Mucosa of descending colon (tissue), 3 donors: ENCODE data around the gene GLB1L3. TPM values are rescaled to one million over a fixed set of nuclear protein-coding genes. Genes with fewer than 3 reads are reported as not detected.
A peak's percentile ranks its signal among the peaks of the same experiment; 100 is the strongest.
"Not testable (repeated sequence)": the region's sequence is repeated elsewhere in the genome, so short reads cannot be mapped to it uniquely, and the experiment has no call there.

Experiments
- ATAC-seq: fragments of 200-7000 bp; cut with Tn5 transposase; one replicate; pipeline ENCODE4 v1.9.1; 2020; ENCODE audit warnings: mild to moderate bottlenecking, moderate library complexity
- DNase-seq, 3 donors: peaks; one replicate each; pipeline ENCODE4 v3.0.0-alpha.2; 2020
- H3K36me3 ChIP-seq: fragments of 200-600 bp; one replicate; pipeline ENCODE4 v1.8.0; 2021; ENCODE audit warnings: low read depth, mild to moderate bottlenecking
- H3K4me1 ChIP-seq: fragments of 200-600 bp; one replicate; pipeline ENCODE4 v1.8.0; 2021; ENCODE audit warnings: low read depth, mild to moderate bottlenecking
- H3K4me3 ChIP-seq: fragments of 200-600 bp; one replicate; pipeline ENCODE4 v1.8.0; 2021; ENCODE audit warnings: mild to moderate bottlenecking
- H3K9me3 ChIP-seq: fragments of 200-600 bp; one replicate; pipeline ENCODE4 v1.8.0; 2021; ENCODE audit warnings: mild to moderate bottlenecking
- intact Hi-C, 2 donors: fragments of 100-400 bp; cut with DNase I in 1 of 2; cut with micrococcal nuclease in 1 of 2; formaldehyde crosslinking; loops; one replicate each; pipeline versions ENCODE4 v1.11.0 to v1.11.1; 2022; cut with DNase I, micrococcal nuclease
- total RNA-seq, 3 donors: library from RNA; stranded (reverse); fragmentation: NEBNext Ultra II Directional in 2 of 3; extraction: Animal tissue kit (Norgen Biotek cat#: 25700) in 2 of 3; gene quantifications; one replicate each; pipeline versions ENCODE4 v1.2.1 to v1.2.4, GENCODE V29; 2021 to 2023
- TF ChIP-seq, protein P1 (sequence below): fragments of 200-600 bp; IDR thresholded peaks from one replicate; pipeline ENCODE4 v1.8.0; 2022; ENCODE audit warnings: antibody characterized with exemption, mild to moderate bottlenecking
- donor health status: DM: no; HTN: no; CAD: no; lungs with moderate emphysema.
- donor health status: DM: no; HTN: no; CAD: no.
- donor health status: DM: no; HTN: yes; CAD: no.

The GLB1L3 gene
- total RNA-seq, 3 donors from 2014 or later: 0.09 TPM; not detected in 2

DNA sequence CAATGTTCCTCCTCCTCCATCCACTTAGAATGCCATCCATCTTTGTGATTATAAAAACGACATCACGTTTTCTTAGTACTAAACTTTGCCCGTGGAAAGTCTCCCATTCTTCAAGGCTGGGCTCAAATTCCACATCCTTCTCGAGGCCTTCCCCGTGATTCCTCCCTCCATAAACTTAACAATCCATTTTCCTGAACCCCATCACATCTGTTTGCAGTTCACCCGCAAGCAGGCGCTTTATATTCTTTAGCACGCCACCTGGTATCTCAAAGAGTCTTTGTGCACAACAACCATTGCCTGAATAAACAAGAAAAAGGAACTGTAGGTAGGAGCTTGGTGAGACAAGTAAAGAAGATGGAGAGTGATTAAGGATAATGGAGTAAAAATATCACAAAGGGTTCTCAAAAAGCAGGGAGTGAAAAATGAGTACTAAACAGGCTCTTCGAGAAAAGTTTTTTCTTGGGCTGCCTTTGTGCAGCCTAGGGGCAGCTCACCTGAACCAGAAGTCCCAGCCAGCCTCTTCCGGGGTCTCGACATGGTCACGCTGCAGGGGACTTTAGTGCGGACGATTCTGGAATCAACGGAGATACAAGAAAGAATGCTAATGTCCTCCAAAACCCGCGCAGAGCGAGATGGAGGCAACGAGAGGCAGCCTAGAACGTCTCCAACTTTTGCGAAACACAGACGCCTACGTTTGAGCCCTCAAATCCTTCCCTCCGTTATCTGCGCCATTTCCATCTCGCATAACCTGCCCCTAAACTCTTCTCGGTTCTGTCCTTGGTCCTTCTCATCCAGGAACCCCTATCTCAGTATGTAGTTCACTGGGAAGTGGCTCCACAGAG, 23.6 kb upstream of the GLB1L3 start:
- intact Hi-C loops: no loop called here
- Histone ChIP-seq H3K4me1 (peaks cover 13% of the 10 kb centered on the region), H3K36me3 (no peaks in the 10 kb centered on the region), H3K9me3 (no peaks in the 10 kb centered on the region), H3K4me3 (peak overlapping the region; percentile 82)
- DNase-seq (peak in 2 of 3 donors; percentile 38 to 43), ATAC-seq (peak; percentile 26)
- TF ChIP-seq, protein P1, sequence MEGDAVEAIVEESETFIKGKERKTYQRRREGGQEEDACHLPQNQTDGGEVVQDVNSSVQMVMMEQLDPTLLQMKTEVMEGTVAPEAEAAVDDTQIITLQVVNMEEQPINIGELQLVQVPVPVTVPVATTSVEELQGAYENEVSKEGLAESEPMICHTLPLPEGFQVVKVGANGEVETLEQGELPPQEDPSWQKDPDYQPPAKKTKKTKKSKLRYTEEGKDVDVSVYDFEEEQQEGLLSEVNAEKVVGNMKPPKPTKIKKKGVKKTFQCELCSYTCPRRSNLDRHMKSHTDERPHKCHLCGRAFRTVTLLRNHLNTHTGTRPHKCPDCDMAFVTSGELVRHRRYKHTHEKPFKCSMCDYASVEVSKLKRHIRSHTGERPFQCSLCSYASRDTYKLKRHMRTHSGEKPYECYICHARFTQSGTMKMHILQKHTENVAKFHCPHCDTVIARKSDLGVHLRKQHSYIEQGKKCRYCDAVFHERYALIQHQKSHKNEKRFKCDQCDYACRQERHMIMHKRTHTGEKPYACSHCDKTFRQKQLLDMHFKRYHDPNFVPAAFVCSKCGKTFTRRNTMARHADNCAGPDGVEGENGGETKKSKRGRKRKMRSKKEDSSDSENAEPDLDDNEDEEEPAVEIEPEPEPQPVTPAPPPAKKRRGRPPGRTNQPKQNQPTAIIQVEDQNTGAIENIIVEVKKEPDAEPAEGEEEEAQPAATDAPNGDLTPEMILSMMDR: no peak

- intact Hi-C loops: no loop called here
- ATAC-seq: peak; percentile 100
These were observed 22.8 kb upstream of the GLB1L3 start, which contains the start of the genes ACAD8 and THYN1 for GRCh38 chr11:134253188-134253993. Gene ACAD8 (plus strand): TSS chr11:134253568. CDS start chr11:134253601, 33 bp downstream. Gene THYN1 (minus strand): TSS chr11:134253352. CDS start chr11:134252882, 470 bp downstream.

GRCh38 chr11:134254433-134255183, 21.6 kb upstream of the GLB1L3 start:
- no peak overlapping the region for H3K4me3 ChIP-seq
- intact Hi-C loops: no loop called here
- peaks cover 13% of the 10 kb centered on the region for H3K4me1 ChIP-seq
- ATAC-seq (no peak), DNase-seq (no peak)
- H3K9me3 ChIP-seq: no peaks in the 10 kb centered on the region
- H3K36me3 ChIP-seq: no peaks in the 10 kb centered on the region
- TF ChIP-seq, protein P1: no peak

More at GRCh38 chr11:134253188-134253993, 22.8 kb upstream of the GLB1L3 start, which contains the start of the genes ACAD8 and THYN1:
- H3K4me3 ChIP-seq: peak within 1 kb of the TSS; percentile 82
- H3K9me3 ChIP-seq: no peaks in the 10 kb centered on the region
- peaks cover 13% of the 10 kb centered on the region for H3K4me1 ChIP-seq
- peak; percentile 96 to 98 (median 97) for DNase-seq
- no peaks in the 10 kb centered on the region for H3K36me3 ChIP-seq
- TF ChIP-seq, protein P1: peak; percentile 19

- H3K36me3 ChIP-seq, H3K4me3 ChIP-seq, ATAC-seq, H3K9me3 ChIP-seq, intact Hi-C loops, DNase-seq: not testable (repeated sequence)
- peaks cover 13% of the 10 kb centered on the region for H3K4me1 ChIP-seq
These were observed 21.0 kb upstream of the GLB1L3 start for GRCh38 chr11:134255184-134255561.

DNA sequence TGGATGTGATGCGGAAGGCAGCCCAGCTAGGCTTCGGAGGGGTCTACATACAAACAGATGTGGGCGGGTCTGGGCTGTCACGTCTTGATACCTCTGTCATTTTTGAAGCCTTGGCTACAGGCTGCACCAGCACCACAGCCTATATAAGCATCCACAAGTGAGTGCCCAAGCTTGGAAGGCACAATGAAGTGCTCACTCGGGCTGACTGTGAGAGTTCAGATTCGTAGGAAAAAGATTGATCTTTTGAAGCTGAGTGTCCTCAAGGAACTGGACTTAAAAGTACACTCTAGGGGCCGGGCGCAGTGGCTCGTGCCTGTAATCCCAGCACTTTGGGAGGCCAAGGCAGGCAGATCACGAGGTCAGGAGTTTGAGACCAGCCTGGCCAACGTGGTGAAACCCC, 19.1 kb upstream of the GLB1L3 start:
- no peaks in the 10 kb centered on the region for H3K9me3 ChIP-seq
- intact Hi-C loops: no loop called here
- H3K4me3 ChIP-seq: no peak overlapping the region
- peaks cover 2% of the 10 kb centered on the region for H3K36me3 ChIP-seq
- no peak for DNase-seq
- TF ChIP-seq, protein P1: no peak
- peaks cover 9% of the 10 kb centered on the region for H3K4me1 ChIP-seq
- no peak for ATAC-seq
